ENCODE measurements around the gene OSGEPL1.

Gene OSGEPL1

GRCh38 chr2:189756311-189756952 lies 6.2 kb downstream of the OSGEPL1 start:
- no peak for DNase-seq
- H4K20me1 ChIP-seq (ENCODE audit: insufficient read depth, low read length): no peaks in the 10 kb centered on the region

GRCh38 chr2:189751080-189751658 lies 11.4 kb downstream of the OSGEPL1 start:
- TF ChIP-seq CTCF (IDR thresholded peaks at IDR 0.05; ENCODE audit: low read length) (peak; percentile 66), EZH2 (optimal IDR thresholded peaks at IDR 0.05; ENCODE audit: low read depth, low read length) (no peak), EZH2phosphoT487 (IDR thresholded peaks at IDR 0.05; ENCODE audit: low read length) (no peak)
- Histone ChIP-seq H3K9me3 (replicated peaks; ENCODE audit: insufficient read depth, low read length) (no peaks in the 10 kb centered on the region), H3K4me2 (ENCODE audit: low read depth, low read length) (no peak overlapping the region), H3F3A (ENCODE audit: insufficient read depth, low read length) (no peaks in the 10 kb centered on the region), H3K4me1 (ENCODE audit: low read length) (no peaks in the 10 kb centered on the region; the same call in 1 of the 2 replicates), H3K9ac (ENCODE audit: low read length) (no peak overlapping the region), H3K4me3 (ENCODE audit: low read length) (no peak overlapping the region), H3K9me2 (replicated peaks; ENCODE audit: insufficient read depth, low read length) (no peaks in the 10 kb centered on the region), H4K20me1 (ENCODE audit: insufficient read depth, low read length) (no peaks in the 10 kb centered on the region), H3K79me2 (ENCODE audit: low read length) (no peaks in the 10 kb centered on the region), H2AFZ (ENCODE audit: low read length) (no peak overlapping the region), H3K27me3 (replicated peaks; ENCODE audit: insufficient read depth, low read length) (no peaks in the 10 kb centered on the region), H3K27ac (ENCODE audit: low read length) (no peak overlapping the region), H3K36me3 (replicated peaks; ENCODE audit: insufficient read depth, low read length) (no peaks in the 10 kb centered on the region)
- DNase-seq: peak; percentile 36

More at GRCh38 chr2:189756311-189756952, 6.2 kb downstream of the OSGEPL1 start:
- H3K4me2 ChIP-seq (ENCODE audit: low read depth, low read length): no peak overlapping the region
- H3K9ac ChIP-seq (ENCODE audit: low read length): no peak overlapping the region
- no peaks in the 10 kb centered on the region for H3K9me3 ChIP-seq (replicated peaks; ENCODE audit: insufficient read depth, low read length)
- H3K9me2 ChIP-seq (replicated peaks; ENCODE audit: insufficient read depth, low read length): no peaks in the 10 kb centered on the region
- H2AFZ ChIP-seq (ENCODE audit: low read length): no peak overlapping the region
- peaks cover 3% of the 10 kb centered on the region; the same call in 1 of the 2 replicates for H3F3A ChIP-seq (ENCODE audit: insufficient read depth, low read length)
- no peaks in the 10 kb centered on the region for H3K79me2 ChIP-seq (ENCODE audit: low read length)
- no peak overlapping the region for H3K4me3 ChIP-seq (ENCODE audit: low read length)
- H3K4me1 ChIP-seq (ENCODE audit: low read length): peaks cover 3% of the 10 kb centered on the region; the same call in 1 of the 2 replicates
- H3K27ac ChIP-seq (ENCODE audit: low read length): no peak overlapping the region
- TF ChIP-seq CTCF (IDR thresholded peaks at IDR 0.05; ENCODE audit: low read length) (no peak), EZH2 (optimal IDR thresholded peaks at IDR 0.05; ENCODE audit: low read depth, low read length) (no peak), EZH2phosphoT487 (IDR thresholded peaks at IDR 0.05; ENCODE audit: low read length) (no peak)
- H3K36me3 ChIP-seq (replicated peaks; ENCODE audit: insufficient read depth, low read length): no peaks in the 10 kb centered on the region
- no peaks in the 10 kb centered on the region for H3K27me3 ChIP-seq (replicated peaks; ENCODE audit: insufficient read depth, low read length)

- Histone ChIP-seq H3K4me1 (ENCODE audit: low read length) (no peaks in the 10 kb centered on the region), H3K27ac (ENCODE audit: low read length) (no peak overlapping the region), H2AFZ (ENCODE audit: low read length) (no peak overlapping the region), H3K79me2 (ENCODE audit: low read length) (no peaks in the 10 kb centered on the region), H4K20me1 (ENCODE audit: insufficient read depth, low read length) (no peaks in the 10 kb centered on the region), H3K27me3 (replicated peaks; ENCODE audit: insufficient read depth, low read length) (no peaks in the 10 kb centered on the region), H3K4me2 (ENCODE audit: low read depth, low read length) (no peak overlapping the region), H3K36me3 (replicated peaks; ENCODE audit: insufficient read depth, low read length) (no peaks in the 10 kb centered on the region), H3K9me2 (replicated peaks; ENCODE audit: insufficient read depth, low read length) (no peaks in the 10 kb centered on the region), H3K4me3 (ENCODE audit: low read length) (no peak overlapping the region), H3K9ac (ENCODE audit: low read length) (no peak overlapping the region), H3K9me3 (replicated peaks; ENCODE audit: insufficient read depth, low read length) (no peaks in the 10 kb centered on the region), H3F3A (ENCODE audit: insufficient read depth, low read length) (no peaks in the 10 kb centered on the region)
- no peak for DNase-seq
- TF ChIP-seq EZH2phosphoT487 (IDR thresholded peaks at IDR 0.05; ENCODE audit: low read length): no peak
Measured at GRCh38 chr2:189729430-189729829, 33.2 kb downstream of the OSGEPL1 start.

GRCh38 chr2:189726849-189727248 lies 35.7 kb downstream of the OSGEPL1 start:
- H2AFZ ChIP-seq (ENCODE audit: low read length): no peak overlapping the region

More at GRCh38 chr2:189726849-189727248, 35.7 kb downstream of the OSGEPL1 start:
- no peak for DNase-seq
- Histone ChIP-seq H4K20me1 (ENCODE audit: insufficient read depth, low read length) (no peaks in the 10 kb centered on the region), H3K79me2 (ENCODE audit: low read length) (no peaks in the 10 kb centered on the region), H3K9me2 (replicated peaks; ENCODE audit: insufficient read depth, low read length) (no peaks in the 10 kb centered on the region), H3K4me3 (ENCODE audit: low read length) (no peak overlapping the region), H3K27me3 (replicated peaks; ENCODE audit: insufficient read depth, low read length) (no peaks in the 10 kb centered on the region), H3K9ac (ENCODE audit: low read length) (no peak overlapping the region), H3K9me3 (replicated peaks; ENCODE audit: insufficient read depth, low read length) (no peaks in the 10 kb centered on the region), H3K4me2 (ENCODE audit: low read depth, low read length) (no peak overlapping the region), H3K27ac (ENCODE audit: low read length) (no peak overlapping the region), H3K36me3 (replicated peaks; ENCODE audit: insufficient read depth, low read length) (no peaks in the 10 kb centered on the region), H3F3A (ENCODE audit: insufficient read depth, low read length) (no peaks in the 10 kb centered on the region), H3K4me1 (ENCODE audit: low read length) (no peaks in the 10 kb centered on the region)
- TF ChIP-seq EZH2phosphoT487 (IDR thresholded peaks at IDR 0.05; ENCODE audit: low read length) (no peak), CTCF (IDR thresholded peaks at IDR 0.05; ENCODE audit: low read length) (no peak), EZH2 (optimal IDR thresholded peaks at IDR 0.05; ENCODE audit: low read depth, low read length) (no peak)

Data from MM.1S (cell line).